Neutrophil (primary cell): ENCODE measurements around the gene VRK2.

Experiments used
- H3K27ac ChIP-seq: fragments of 200-600 bp; sonication (generic); 2 replicates; pipeline ENCODE4 v1.5.1; 2016; ENCODE audit warnings: mild to moderate bottlenecking, moderate library complexity
- H3K27me3 ChIP-seq: fragments of 200-600 bp; sonication (generic); 2 replicates; pipeline ENCODE4 v1.6.0; 2016; ENCODE audit warnings: mild to moderate bottlenecking
- H3K36me3 ChIP-seq: fragments of 200-600 bp; sonication (generic); 2 replicates; pipeline ENCODE4 v1.5.1; 2017
- H3K4me1 ChIP-seq, 2 experiments: fragments of 200-600 bp in 1 of 2; sonication (generic) in 1 of 2; 1 replicate in 1 of 2; 2 replicates in 1 of 2; pipeline versions ENCODE4 v1.5.1 to v1.6.1; 2013 to 2016; ENCODE audit warnings: low read depth in 1 of 2, low read length in 1 of 2, mild to moderate bottlenecking in 1 of 2, moderate library complexity in 1 of 2; ENCODE audit not compliant: control insufficient read depth in 1 of 2, insufficient read depth in 1 of 2
- H3K4me3 ChIP-seq, 2 experiments: fragments of 200-600 bp in 1 of 2; sonication (generic) in 1 of 2; 1 replicate in 1 of 2; 2 replicates in 1 of 2; pipeline ENCODE4 v1.5.1; 2013 to 2016; ENCODE audit warnings: low read depth in 1 of 2, low read length in 1 of 2, mild to moderate bottlenecking in 1 of 2, moderate library complexity in 1 of 2
- H3K9me3 ChIP-seq: fragments of 200-600 bp; sonication (generic); 2 replicates; pipeline ENCODE4 v1.5.1; 2016
- TF ChIP-seq, protein P1 (sequence below): fragments of 200-600 bp; sonication (generic); IDR thresholded peaks from 2 replicates; pipeline ENCODE4 v1.5.1; 2016; ENCODE audit warnings: antibody characterized with exemption

The VRK2 gene

DNA sequence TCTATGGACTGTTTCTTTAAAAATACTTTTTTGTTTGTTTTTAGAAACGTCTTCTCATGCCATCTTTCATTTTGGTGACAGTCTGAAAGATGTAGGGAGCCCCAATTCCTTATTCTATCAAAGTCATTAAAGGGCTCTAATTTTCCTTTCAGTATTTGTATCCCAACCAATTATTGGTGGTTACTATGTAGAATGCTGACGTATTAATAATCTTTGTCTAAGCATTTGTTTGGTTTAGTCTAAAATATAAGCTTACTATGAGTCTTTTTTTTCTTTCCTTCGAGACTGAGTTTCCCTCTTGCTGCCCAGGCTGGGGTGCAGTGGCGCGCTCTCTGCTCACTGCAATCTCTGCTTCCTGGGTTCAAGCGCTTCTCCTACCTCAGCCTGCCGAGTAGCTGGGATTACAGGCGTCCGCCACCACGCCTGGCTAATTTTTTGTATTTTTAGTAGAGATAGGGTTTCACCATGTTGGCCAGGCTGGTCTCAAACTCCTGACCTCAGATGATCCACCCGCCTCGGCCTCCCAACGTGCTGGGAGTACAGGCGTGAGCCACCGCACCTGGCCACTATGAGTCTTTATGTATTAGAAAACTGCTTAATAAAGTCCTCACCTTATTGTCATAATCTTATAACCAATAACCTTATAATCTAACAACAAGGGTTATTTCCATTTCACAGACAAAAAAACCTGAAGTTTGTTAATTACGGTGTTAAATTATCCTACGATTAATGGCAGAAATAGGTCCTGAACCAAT, 849 bp upstream of the VRK2 start:
- H3K36me3 ChIP-seq, result peaks cover 4% of the 10 kb centered on the region
- H3K4me1 ChIP-seq, result peaks cover 20 to 25% of the 10 kb centered on the region in 2 experiments
- no peaks in the 10 kb centered on the region for H3K9me3 ChIP-seq
- H3K4me3 ChIP-seq, result peak overlapping the region; percentile 79 to 88
- TF ChIP-seq, protein P1, sequence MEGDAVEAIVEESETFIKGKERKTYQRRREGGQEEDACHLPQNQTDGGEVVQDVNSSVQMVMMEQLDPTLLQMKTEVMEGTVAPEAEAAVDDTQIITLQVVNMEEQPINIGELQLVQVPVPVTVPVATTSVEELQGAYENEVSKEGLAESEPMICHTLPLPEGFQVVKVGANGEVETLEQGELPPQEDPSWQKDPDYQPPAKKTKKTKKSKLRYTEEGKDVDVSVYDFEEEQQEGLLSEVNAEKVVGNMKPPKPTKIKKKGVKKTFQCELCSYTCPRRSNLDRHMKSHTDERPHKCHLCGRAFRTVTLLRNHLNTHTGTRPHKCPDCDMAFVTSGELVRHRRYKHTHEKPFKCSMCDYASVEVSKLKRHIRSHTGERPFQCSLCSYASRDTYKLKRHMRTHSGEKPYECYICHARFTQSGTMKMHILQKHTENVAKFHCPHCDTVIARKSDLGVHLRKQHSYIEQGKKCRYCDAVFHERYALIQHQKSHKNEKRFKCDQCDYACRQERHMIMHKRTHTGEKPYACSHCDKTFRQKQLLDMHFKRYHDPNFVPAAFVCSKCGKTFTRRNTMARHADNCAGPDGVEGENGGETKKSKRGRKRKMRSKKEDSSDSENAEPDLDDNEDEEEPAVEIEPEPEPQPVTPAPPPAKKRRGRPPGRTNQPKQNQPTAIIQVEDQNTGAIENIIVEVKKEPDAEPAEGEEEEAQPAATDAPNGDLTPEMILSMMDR, result no peak
- peak overlapping the region; percentile 93 for H3K27ac ChIP-seq
- no peaks in the 10 kb centered on the region for H3K27me3 ChIP-seq

DNA sequence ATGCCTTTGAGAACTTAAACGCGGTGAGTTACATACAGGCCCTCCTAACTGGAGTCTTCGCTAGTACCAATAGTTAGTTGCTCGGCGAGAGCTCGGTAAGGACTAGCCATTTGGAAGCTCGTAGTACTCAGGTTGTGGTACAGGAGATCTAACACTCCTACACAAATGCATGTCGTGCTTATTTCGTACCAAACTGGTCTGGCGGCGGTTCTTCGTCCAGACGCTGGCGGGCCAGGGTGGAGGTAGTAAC, 346 bp upstream of the VRK2 start:
- peaks cover 20 to 25% of the 10 kb centered on the region in 2 experiments for H3K4me1 ChIP-seq

DNA sequence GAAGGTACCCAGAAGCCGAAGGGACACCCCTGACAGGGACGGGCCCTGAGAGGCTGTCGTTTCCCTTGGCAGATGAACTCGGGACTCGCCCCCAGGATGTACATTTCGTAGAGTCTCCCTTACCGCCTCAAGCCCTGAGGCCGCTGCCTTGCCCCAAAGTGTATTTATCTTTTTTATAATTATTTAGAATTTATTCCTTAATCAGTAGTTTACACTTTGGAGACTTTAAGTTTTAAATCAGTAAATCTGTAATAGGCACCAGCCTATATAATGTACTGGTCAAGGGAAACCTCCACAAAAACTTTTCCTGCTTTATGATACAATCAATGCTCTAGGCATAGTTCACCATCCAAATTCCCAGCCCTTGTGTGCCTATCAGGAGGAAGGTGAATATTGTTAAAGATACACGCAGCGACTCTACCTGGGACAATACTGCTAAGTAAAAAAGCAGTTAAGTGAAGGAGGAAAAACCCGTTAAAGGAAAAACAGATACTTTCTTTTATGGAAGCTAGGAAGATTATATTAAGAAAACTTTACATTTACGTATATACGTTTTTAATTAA, 848 bp downstream of the VRK2 start:
- Histone ChIP-seq H3K4me3 (peak overlapping the region; percentile 79 to 88), H3K27me3 (no peaks in the 10 kb centered on the region), H3K4me1 (peaks cover 20 to 25% of the 10 kb centered on the region in 2 experiments), H3K36me3 (peaks cover 4% of the 10 kb centered on the region), H3K9me3 (no peaks in the 10 kb centered on the region), H3K27ac (peak overlapping the region; percentile 93)
- TF ChIP-seq, protein P1, result no peak

More for the DNA sequence above, 346 bp upstream of the VRK2 start:
- Histone ChIP-seq H3K27ac (peak overlapping the region; percentile 93), H3K4me3 (peak overlapping the region; percentile 79 to 88), H3K27me3 (no peaks in the 10 kb centered on the region), H3K9me3 (no peaks in the 10 kb centered on the region), H3K36me3 (peaks cover 4% of the 10 kb centered on the region)
- TF ChIP-seq, protein P1, result no peak

DNA sequence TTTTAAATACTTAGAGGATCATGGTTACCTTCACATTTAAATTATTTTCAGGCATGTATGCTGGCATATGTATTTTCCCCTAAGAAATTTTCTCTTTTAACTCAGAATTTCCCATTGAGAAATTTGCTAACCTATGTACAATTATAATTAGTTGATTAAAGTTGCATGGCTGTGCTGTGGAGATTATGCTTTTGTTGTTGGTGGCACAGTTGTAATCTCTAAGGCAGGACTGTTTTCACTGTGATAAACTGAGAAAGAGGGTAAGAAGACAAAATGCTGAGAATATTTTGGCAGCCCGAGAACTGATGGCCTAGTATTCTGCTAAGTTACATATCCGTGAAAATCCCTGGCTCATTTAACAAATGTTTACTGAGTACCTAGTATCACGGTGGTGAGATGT, 1.4 kb downstream of the VRK2 start:
- H3K9me3 ChIP-seq, result no peaks in the 10 kb centered on the region
- no peaks in the 10 kb centered on the region for H3K27me3 ChIP-seq
- peaks cover 4% of the 10 kb centered on the region for H3K36me3 ChIP-seq
- TF ChIP-seq, protein P1, result no peak
- no peak overlapping the region for H3K4me3 ChIP-seq
- H3K27ac ChIP-seq, result no peak overlapping the region
- peaks cover 20 to 25% of the 10 kb centered on the region in 2 experiments for H3K4me1 ChIP-seq

DNA sequence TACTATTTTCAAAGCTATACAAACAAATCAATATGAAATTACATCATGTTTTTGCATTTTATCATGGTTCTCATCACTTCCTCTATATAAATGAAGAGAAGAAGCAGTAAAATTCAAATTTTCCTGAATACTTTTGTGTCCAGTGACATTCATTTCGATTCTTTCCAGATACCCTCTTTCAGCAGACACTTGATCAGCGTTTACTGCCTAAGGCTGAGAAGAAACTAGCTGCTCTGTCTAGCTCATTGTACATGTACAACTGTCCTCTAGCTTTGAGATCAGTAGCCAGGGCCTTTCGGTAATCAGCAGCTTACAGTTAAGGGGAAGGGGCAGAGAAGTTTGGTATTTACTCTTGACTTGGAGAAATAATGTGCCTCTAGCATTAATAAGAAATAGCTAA, 4.8 kb downstream of the VRK2 start:
- Histone ChIP-seq H3K4me3 (no peak overlapping the region), H3K27ac (no peak overlapping the region)
- TF ChIP-seq, protein P1, result no peak

More for the DNA sequence above, 4.8 kb downstream of the VRK2 start:
- no peaks in the 10 kb centered on the region for H3K9me3 ChIP-seq
- H3K36me3 ChIP-seq, result peaks cover 4% of the 10 kb centered on the region
- H3K4me1 ChIP-seq, result peaks cover 15 to 17% of the 10 kb centered on the region in 2 experiments
- no peaks in the 10 kb centered on the region for H3K27me3 ChIP-seq
